Spleen (tissue), 11 donors: Measurements from ENCODE around the gene CMYA5. TPM values are rescaled to one million over a fixed set of nuclear protein-coding genes. Genes with fewer than 3 reads are reported as not detected.

ENCODE experiments used
- DNase-seq: peaks from one replicate; pipeline ENCODE4 v3.0.0-alpha.2; 2020
- H3K27ac ChIP-seq, 8 donors: fragments of 200-600 bp; sonication (generic) in 7 of 8; 1 replicate in 4 of 8; 2 replicates in 4 of 8; pipeline versions ENCODE4 v1.5.0 to v1.8.0; 2016 to 2021; ENCODE audit warnings: inconsistent platforms in 4 of 8, mild to moderate bottlenecking in 4 of 8, moderate library complexity in 1 of 8
- H3K27me3 ChIP-seq, 7 donors: fragments of 200-600 bp; sonication (generic) in 6 of 7; replicated peaks in 1 of 7; 1 replicate in 4 of 7; 2 replicates in 3 of 7; pipeline versions ENCODE4 v1.5.0 to v1.8.0; 2016 to 2021; ENCODE audit warnings: inconsistent platforms in 3 of 7, mild to moderate bottlenecking in 1 of 7
- H3K36me3 ChIP-seq, 6 donors: fragments of 200-600 bp; sonication (generic) in 5 of 6; 1 replicate in 4 of 6; 2 replicates in 2 of 6; pipeline versions ENCODE4 v1.5.0 to v1.8.0; 2016 to 2021; ENCODE audit warnings: inconsistent platforms in 2 of 6
- H3K4me1 ChIP-seq, 6 donors: fragments of 200-600 bp; sonication (generic) in 5 of 6; 1 replicate in 3 of 6; 2 replicates in 3 of 6; pipeline versions ENCODE4 v1.5.0 to v1.8.0; 2016 to 2021; ENCODE audit warnings: inconsistent platforms in 3 of 6
- H3K4me3 ChIP-seq, 8 donors: fragments of 200-600 bp; sonication (generic) in 7 of 8; 1 replicate in 4 of 8; 2 replicates in 4 of 8; pipeline versions ENCODE4 v1.5.0 to v1.8.0; 2016 to 2021; ENCODE audit warnings: inconsistent platforms in 4 of 8, mild to moderate bottlenecking in 4 of 8, moderate library complexity in 2 of 8
- H3K9me3 ChIP-seq, 8 donors: fragments of 200-600 bp; sonication (generic) in 7 of 8; 1 replicate in 4 of 8; 2 replicates in 4 of 8; pipeline versions ENCODE4 v1.5.0 to v1.8.0; 2016 to 2021; ENCODE audit warnings: inconsistent platforms in 4 of 8
- POLR2A ChIP-seq, 3 donors: fragments of 450-650 bp; IDR thresholded peaks; one replicate each; pipeline ENCODE4 v1.5.1; 2017; ENCODE audit warnings: antibody characterized with exemption in 3 of 3, mild to moderate bottlenecking in 1 of 3
- POLR2AphosphoS5 ChIP-seq, 3 donors: sonication (generic); formaldehyde crosslinking; IDR thresholded peaks; one replicate each; pipeline ENCODE4 v1.5.1; 2017; ENCODE audit warnings: antibody characterized with exemption in 3 of 3
- WGBS, 5 donors: extraction: QIAGEN DNeasy Blood & Tissue Kit in 3 of 5; methylation state at CpG; one replicate each; pipeline versions ENCODE4 v1.1.5 to v1.1.7; 2013 to 2018; 5-methylcytosine and 5-hydroxymethylcytosine counted together
- intact Hi-C: fragments of 100-400 bp; cut with DNase I; formaldehyde crosslinking; loops from one replicate; pipeline ENCODE4 v1.15.0; 2023; ENCODE audit warnings: low total_unique reads
- polyA plus RNA-seq, 3 donors: library from polyadenylated mRNA; stranded (reverse); fragments of 200-250 nt; gene quantifications; one replicate each; pipeline ENCODE4 v1.2.1, GENCODE V29; 2013
- total RNA-seq, 7 donors: library from RNA; depleted of rRNA in 3 of 7; stranded (reverse); fragments of >200 nt in 3 of 7; fragmentation: NEBNext Ultra II Directional in 4 of 7; extraction: Animal tissue kit (Norgen Biotek cat#: 25700) in 4 of 7; gene quantifications; one replicate each; pipeline versions ENCODE4 v1.1.0 to v1.2.1, GENCODE V29; 2016 to 2021
- TF ChIP-seq, protein P1 (sequence below), 11 experiments: fragments of 200-600 bp in 7 of 11; fragments of 450-650 bp in 4 of 11; sonication (generic) in 4 of 11; IDR thresholded peaks in 8 of 11; conservative IDR thresholded peaks in 3 of 11; 1 replicate in 7 of 11; 2 replicates in 4 of 11; pipeline versions ENCODE4 v1.4.0 to v1.8.0; 2016 to 2021; ENCODE audit warnings: antibody characterized with exemption in 11 of 11, inconsistent platforms in 4 of 11, mild to moderate bottlenecking in 1 of 11
- donor health status: healthy with polysubstance abuse.
- donor health status: DM: no; HTN: no; CAD: no; lungs with moderate emphysema.
- donor health status: DM: no; HTN: no; CAD: no.
- donor health status: Bipolar disorder and iron deficiency.
- donor health status: healthy.
- donor health status: DM: no; HTN: no; CAD: no.
- donor health status: DM: yes; HTN: yes; CAD: no.

The CMYA5 gene
- total and polyA plus RNA-seq, 10 donors: 0.13 to 0.85 (median 0.28) TPM

DNA sequence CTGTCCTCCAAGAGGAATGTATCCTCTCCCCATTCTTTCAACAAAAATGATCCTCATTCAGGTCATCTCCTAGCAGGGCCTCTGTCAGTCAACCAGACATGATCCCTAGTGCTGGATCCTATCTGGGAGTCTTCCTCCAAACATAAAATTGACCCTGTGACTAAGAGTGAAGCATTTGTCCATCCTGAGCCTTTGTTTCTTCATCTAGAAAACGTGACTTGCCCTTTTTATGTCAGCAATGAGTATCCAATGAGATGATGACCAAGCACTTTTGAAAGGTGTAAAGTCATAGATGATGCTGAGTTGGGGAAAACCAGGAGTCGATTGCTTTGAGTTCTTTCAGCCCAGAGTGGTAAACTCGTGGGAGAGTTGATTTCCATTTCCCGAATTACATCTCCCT, 143.3 kb downstream of the CMYA5 start:
- peaks cover 0 to 13% (median 0%) of the 10 kb centered on the region in 7 donors for H3K27me3 ChIP-seq
- intact Hi-C loops: no loop called here
- WGBS, 5 donors: 77 to 92% (median 84%) methylated on average over 4 of the region's 4 CpGs
- H3K4me3 ChIP-seq: no peak overlapping the region
- no peak overlapping the region for H3K27ac ChIP-seq
- DNase-seq: no peak
- H3K9me3 ChIP-seq: no peaks in the 10 kb centered on the region
- TF ChIP-seq, protein P1, sequence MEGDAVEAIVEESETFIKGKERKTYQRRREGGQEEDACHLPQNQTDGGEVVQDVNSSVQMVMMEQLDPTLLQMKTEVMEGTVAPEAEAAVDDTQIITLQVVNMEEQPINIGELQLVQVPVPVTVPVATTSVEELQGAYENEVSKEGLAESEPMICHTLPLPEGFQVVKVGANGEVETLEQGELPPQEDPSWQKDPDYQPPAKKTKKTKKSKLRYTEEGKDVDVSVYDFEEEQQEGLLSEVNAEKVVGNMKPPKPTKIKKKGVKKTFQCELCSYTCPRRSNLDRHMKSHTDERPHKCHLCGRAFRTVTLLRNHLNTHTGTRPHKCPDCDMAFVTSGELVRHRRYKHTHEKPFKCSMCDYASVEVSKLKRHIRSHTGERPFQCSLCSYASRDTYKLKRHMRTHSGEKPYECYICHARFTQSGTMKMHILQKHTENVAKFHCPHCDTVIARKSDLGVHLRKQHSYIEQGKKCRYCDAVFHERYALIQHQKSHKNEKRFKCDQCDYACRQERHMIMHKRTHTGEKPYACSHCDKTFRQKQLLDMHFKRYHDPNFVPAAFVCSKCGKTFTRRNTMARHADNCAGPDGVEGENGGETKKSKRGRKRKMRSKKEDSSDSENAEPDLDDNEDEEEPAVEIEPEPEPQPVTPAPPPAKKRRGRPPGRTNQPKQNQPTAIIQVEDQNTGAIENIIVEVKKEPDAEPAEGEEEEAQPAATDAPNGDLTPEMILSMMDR (IDR thresholded peaks at IDR 0.05 in 8 of 11, conservative IDR thresholded peaks at IDR 0.05 in 3 of 11): no peak
- TF ChIP-seq POLR2AphosphoS5 (IDR thresholded peaks at IDR 0.05) (no peak), POLR2A (IDR thresholded peaks at IDR 0.05) (no peak)
- no peaks in the 10 kb centered on the region for H3K36me3 ChIP-seq
- H3K4me1 ChIP-seq: peaks cover 0 to 11% (median 0%) of the 10 kb centered on the region in 6 donors

DNA sequence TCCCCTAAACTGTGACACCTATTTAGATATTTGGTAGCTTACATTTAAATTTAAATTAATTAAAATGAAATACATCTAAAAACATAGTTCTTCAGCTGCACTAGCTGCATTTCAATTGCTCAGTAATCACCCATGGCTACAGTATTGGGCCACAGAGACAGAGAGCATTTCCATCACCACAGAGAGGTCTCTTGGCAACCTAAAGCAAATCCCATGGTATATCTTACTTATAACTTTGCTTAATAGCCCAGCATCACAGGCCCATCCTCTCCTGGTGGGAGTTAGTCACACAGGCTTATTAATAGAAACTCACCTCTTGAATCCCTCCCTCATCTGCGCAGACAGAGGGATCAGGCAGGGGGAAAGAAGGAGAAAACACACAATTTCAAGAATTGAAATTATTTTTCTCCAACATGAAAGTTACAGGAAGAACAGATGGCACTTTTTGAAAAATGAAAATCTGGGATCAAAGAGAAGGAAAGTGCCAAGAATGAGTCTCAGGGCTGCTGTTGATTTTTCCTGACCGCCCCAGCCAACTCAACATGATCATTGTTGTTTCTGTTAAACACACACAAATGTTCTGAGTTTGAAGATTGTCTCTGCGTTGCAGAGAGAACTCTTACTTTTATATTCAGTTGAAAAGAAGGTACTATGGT, 144.6 kb downstream of the CMYA5 start:
- Histone ChIP-seq H3K9me3 (no peaks in the 10 kb centered on the region), H3K36me3 (no peaks in the 10 kb centered on the region), H3K27me3 (peaks cover 0 to 9% (median 0%) of the 10 kb centered on the region in 7 donors), H3K4me1 (peaks cover 0 to 11% (median 0%) of the 10 kb centered on the region in 6 donors), H3K27ac (no peak overlapping the region), H3K4me3 (no peak overlapping the region)
- WGBS, 5 donors: 90 to 98% (median 96%) methylated on average over 3 of the region's 3 CpGs
- no peak for DNase-seq
- intact Hi-C loops: no loop called here
- TF ChIP-seq POLR2A (IDR thresholded peaks at IDR 0.05) (no peak), POLR2AphosphoS5 (IDR thresholded peaks at IDR 0.05) (no peak)
- TF ChIP-seq, protein P1 (IDR thresholded peaks at IDR 0.05 in 8 of 11, conservative IDR thresholded peaks at IDR 0.05 in 3 of 11): no peak

DNA sequence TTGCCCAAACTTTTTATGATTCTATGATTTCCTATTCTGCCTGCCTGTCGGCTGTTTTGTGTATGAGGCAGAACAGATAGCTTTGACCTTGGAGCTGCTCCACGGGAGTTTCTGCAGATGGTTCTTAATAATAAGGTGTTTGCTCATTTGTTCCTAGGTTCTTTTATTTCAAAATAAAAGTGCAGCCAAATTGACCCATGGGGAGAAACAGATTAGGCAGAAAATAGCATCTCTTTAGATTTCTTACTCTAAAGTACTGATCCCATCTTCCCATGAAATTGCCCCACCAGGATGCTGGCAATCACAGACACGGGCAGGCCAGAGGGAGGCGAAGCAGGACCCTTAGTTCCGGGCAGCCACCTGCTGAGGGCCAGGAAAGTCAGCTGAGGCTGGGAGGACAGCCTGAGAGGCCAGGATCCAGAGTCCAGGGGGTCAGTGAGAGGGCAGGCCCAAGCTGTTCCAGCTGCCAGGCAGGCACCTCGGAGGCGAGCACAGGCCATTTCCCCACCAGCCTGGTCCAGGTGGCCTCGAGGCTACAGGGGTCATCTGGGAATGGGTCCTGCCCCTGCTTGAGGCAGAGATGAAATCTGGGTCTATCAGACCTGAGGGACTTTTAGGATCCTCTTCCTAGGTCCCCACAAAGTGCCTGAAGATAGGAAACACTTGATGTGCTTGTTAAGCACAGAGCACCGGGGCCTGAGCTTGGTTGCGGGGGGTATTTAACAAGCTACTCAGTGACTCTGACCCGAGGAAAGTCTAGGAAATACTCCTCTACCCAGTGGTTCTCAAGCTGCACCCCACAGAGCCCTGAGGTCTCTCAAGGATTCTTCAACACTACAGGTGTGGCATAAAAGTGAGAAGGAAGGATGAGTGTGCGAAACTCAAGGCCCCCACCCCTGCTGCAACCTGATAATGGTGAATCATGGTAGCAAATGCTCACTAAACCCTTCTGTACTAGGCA, 145.4 kb downstream of the CMYA5 start:
- no peaks in the 10 kb centered on the region for H3K9me3 ChIP-seq
- intact Hi-C loops: no loop called here
- DNase-seq: no peak
- H3K4me3 ChIP-seq: no peak overlapping the region
- H3K27me3 ChIP-seq: peaks cover 0 to 6% (median 0%) of the 10 kb centered on the region in 7 donors
- peaks cover 0 to 11% (median 0%) of the 10 kb centered on the region in 6 donors for H3K4me1 ChIP-seq
- TF ChIP-seq POLR2AphosphoS5 (IDR thresholded peaks at IDR 0.05): no peak
- TF ChIP-seq, protein P1 (IDR thresholded peaks at IDR 0.05 in 8 of 11, conservative IDR thresholded peaks at IDR 0.05 in 3 of 11): no peak
- no peak for TF ChIP-seq POLR2A (IDR thresholded peaks at IDR 0.05)
- WGBS, 5 donors: 80 to 91% (median 81%) methylated on average over 12 of the region's 12 CpGs
- H3K36me3 ChIP-seq: no peaks in the 10 kb centered on the region
- no peak overlapping the region for H3K27ac ChIP-seq
